Right atrium auricular region (tissue), 2 donors: ENCODE measurements around the gene PDCD10. TPM values are rescaled to one million over a fixed set of nuclear protein-coding genes. Genes with fewer than 3 reads are reported as not detected.

Source experiments
- DNase-seq: peaks from one replicate; pipeline ENCODE4 v3.0.0-alpha.2; 2019; ENCODE audit warnings: low spot score
- H3K27ac ChIP-seq, 2 donors: fragments of 200-600 bp; sonication (generic); 1 replicate in 1 of 2; 2 replicates in 1 of 2; pipeline ENCODE4 v1.5.1; 2016 to 2019
- H3K27me3 ChIP-seq, 2 donors: fragments of 200-600 bp; sonication (generic); one replicate each; pipeline versions ENCODE4 v1.5.1 to v1.6.0; 2017 to 2019
- H3K36me3 ChIP-seq: fragments of 200-600 bp; sonication (generic); one replicate; pipeline ENCODE4 v1.5.1; 2016
- H3K4me1 ChIP-seq, 2 donors: fragments of 200-600 bp; sonication (generic); one replicate each; pipeline versions ENCODE4 v1.5.1 to v1.6.0; 2017 to 2019
- H3K4me3 ChIP-seq, 2 donors: fragments of 200-600 bp; sonication (generic); 1 replicate in 1 of 2; 2 replicates in 1 of 2; pipeline ENCODE4 v1.5.1; 2017 to 2019; ENCODE audit warnings: mild to moderate bottlenecking in 1 of 2, moderate library complexity in 1 of 2
- H3K9me3 ChIP-seq, 2 donors: fragments of 200-600 bp; sonication (generic); one replicate each; pipeline ENCODE4 v1.5.1; 2019
- total RNA-seq, 2 donors: library from RNA; depleted of rRNA; stranded (reverse); fragments of >200 nt; gene quantifications; one replicate each; pipeline ENCODE4 v1.1.0, GENCODE V29; 2016
- TF ChIP-seq, protein P1 (sequence below), 2 donors: fragments of 200-600 bp; sonication (generic); IDR thresholded peaks; one replicate each; pipeline ENCODE4 v1.5.1; 2019; ENCODE audit warnings: antibody characterized with exemption in 2 of 2

PDCD10 gene
- total RNA-seq, 2 donors from 2014 or later = 31.8 to 40.5 TPM

DNA sequence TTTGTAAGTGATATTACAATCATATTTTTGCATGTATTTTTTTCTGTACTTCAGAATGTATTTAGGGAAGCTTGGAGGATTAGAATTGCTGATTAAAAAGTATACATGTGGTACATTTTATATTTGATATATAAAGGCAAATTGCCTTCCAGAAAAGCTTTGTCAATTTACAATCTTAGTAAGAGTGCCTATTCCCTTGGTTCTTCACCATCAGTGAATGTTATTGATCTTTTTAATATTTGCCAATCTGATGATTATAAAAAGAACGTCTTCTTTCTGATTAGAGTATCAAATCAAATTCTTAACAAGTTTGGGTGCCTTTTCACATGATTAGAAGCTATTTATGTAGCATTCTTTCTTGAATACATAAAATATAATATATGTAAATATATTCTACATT lies 90.1 kb downstream of the PDCD10 start:
- Histone ChIP-seq H3K4me3 (no peak overlapping the region), H3K27me3 (no peaks in the 10 kb centered on the region), H3K27ac (no peak overlapping the region), H3K9me3 (peaks cover 0 to 11% of the 10 kb centered on the region in 2 donors), H3K4me1 (no peaks in the 10 kb centered on the region), H3K36me3 (no peaks in the 10 kb centered on the region)
- TF ChIP-seq, protein P1, sequence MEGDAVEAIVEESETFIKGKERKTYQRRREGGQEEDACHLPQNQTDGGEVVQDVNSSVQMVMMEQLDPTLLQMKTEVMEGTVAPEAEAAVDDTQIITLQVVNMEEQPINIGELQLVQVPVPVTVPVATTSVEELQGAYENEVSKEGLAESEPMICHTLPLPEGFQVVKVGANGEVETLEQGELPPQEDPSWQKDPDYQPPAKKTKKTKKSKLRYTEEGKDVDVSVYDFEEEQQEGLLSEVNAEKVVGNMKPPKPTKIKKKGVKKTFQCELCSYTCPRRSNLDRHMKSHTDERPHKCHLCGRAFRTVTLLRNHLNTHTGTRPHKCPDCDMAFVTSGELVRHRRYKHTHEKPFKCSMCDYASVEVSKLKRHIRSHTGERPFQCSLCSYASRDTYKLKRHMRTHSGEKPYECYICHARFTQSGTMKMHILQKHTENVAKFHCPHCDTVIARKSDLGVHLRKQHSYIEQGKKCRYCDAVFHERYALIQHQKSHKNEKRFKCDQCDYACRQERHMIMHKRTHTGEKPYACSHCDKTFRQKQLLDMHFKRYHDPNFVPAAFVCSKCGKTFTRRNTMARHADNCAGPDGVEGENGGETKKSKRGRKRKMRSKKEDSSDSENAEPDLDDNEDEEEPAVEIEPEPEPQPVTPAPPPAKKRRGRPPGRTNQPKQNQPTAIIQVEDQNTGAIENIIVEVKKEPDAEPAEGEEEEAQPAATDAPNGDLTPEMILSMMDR (IDR thresholded peaks at IDR 0.05) = no peak
- DNase-seq = no peak

Other genes with a start within 250 kb of the PDCD10 start
- 10 to 100 TPM in 1 of 2 donors, 1 to 10 TPM in 1; 5.5 to 14.8 TPM for gene WDR49, start 81.0 kb downstream of the PDCD10 start, total RNA-seq
- gene SERPINI1, start 829 bp upstream of the PDCD10 start, total RNA-seq = 1 to 10 TPM; 2.0 to 3.8 TPM